HG02642 (cell line): ENCODE results near the gene LGALS16.
"Not testable (repeated sequence)": the region's sequence is repeated elsewhere in the genome, so short reads cannot be mapped to it uniquely, and the experiment has no call there.

ENCODE experiments used
- ATAC-seq: cut with Tn5 transposase; IDR thresholded peaks from one replicate; pipeline ENCODE4 v1.9.1; 2021; ENCODE audit warnings: mild to moderate bottlenecking; ENCODE audit not compliant: unreplicated experiment, poor library complexity

The LGALS16 gene

GRCh38 chr19:39676004-39676403, 20.3 kb downstream of the LGALS16 start:
- ATAC-seq = no peak

GRCh38 chr19:39677961-39678889, 22.5 kb downstream of the LGALS16 start:
- ATAC-seq = no peak

- peak; percentile 71 for ATAC-seq
Measured at GRCh38 chr19:39679056-39679790, 23.5 kb downstream of the LGALS16 start.

GRCh38 chr19:39679791-39680168, 24.1 kb downstream of the LGALS16 start:
- ATAC-seq = no peak

GRCh38 chr19:39680593-39680992, 24.9 kb downstream of the LGALS16 start:
- ATAC-seq = no peak

GRCh38 chr19:39681416-39681815, 25.7 kb downstream of the LGALS16 start:
- ATAC-seq = no peak

- no peak for ATAC-seq
Measured at GRCh38 chr19:39684267-39684666, 28.6 kb downstream of the LGALS16 start.

- ATAC-seq = no peak
Measured at GRCh38 chr19:39686739-39687138, 31.0 kb downstream of the LGALS16 start.

- not testable (repeated sequence) for ATAC-seq
Measured at GRCh38 chr19:39688637-39689036, 32.9 kb downstream of the LGALS16 start.

- ATAC-seq = no peak
Measured at GRCh38 chr19:39692166-39692565, 36.5 kb downstream of the LGALS16 start.

- ATAC-seq = no peak
Measured at GRCh38 chr19:39692822-39693221, 37.1 kb downstream of the LGALS16 start.

GRCh38 chr19:39695759-39696158, 40.0 kb downstream of the LGALS16 start:
- ATAC-seq = no peak

GRCh38 chr19:39696387-39696786, 40.7 kb downstream of the LGALS16 start:
- no peak for ATAC-seq

- ATAC-seq = no peak
Measured at GRCh38 chr19:39698535-39698934, 42.8 kb downstream of the LGALS16 start.

- ATAC-seq = no peak
Measured at GRCh38 chr19:39701291-39701690, 45.6 kb downstream of the LGALS16 start.

GRCh38 chr19:39704181-39705044, 48.7 kb downstream of the LGALS16 start, which contains the start of gene LGALS14:
Gene LGALS14 (plus strand): TSS chr19:39704481. CDS start chr19:39704529, 48 bp downstream.
- no peak for ATAC-seq

- no peak for ATAC-seq
Measured at GRCh38 chr19:39705578-39706188, 50.0 kb downstream of the LGALS16 start.

- no peak for ATAC-seq
Measured at GRCh38 chr19:39708594-39708993, 52.9 kb downstream of the LGALS16 start.

- no peak for ATAC-seq
Measured at GRCh38 chr19:39709026-39709872, 53.5 kb downstream of the LGALS16 start.
